B cell (primary cell): Measurements from ENCODE around the gene SIGLEC6. TPM values are rescaled to one million over a fixed set of nuclear protein-coding genes. Genes with fewer than 3 reads are reported as not detected.

Source experiments
- ATAC-seq: fragments of 200-7000 bp; cut with Tn5 transposase; one replicate; pipeline ENCODE4 v1.10.0; 2021; ENCODE audit warnings: low read depth, mild to moderate bottlenecking, moderate number of reproducible peaks, moderate library complexity
- CTCF ChIA-PET: fragments of 350-600 bp; sonication (Branson Sonifier 250); formaldehyde crosslinking; loops from one replicate; lab custom pipeline; 2021; ENCODE audit warnings: antibody characterized with exemption, inconsistent platforms; lab: Charles Lee
- POLR2A ChIA-PET: fragments of 350-600 bp; sonication (Branson Sonifier 250); formaldehyde crosslinking; loops from one replicate; lab custom pipeline; 2021; ENCODE audit warnings: antibody characterized with exemption; lab: Charles Lee
- DNase-seq: peaks from one replicate; pipeline ENCODE4 v3.0.0; 2013
- H2AFZ ChIP-seq: 2 replicates; pipeline ENCODE4 v1.6.1; 2012; ENCODE audit warnings: mild to moderate bottlenecking, low read depth, low read length; ENCODE audit not compliant: insufficient read depth, poor library complexity, severe bottlenecking
- H3K27ac ChIP-seq, 2 donors: 1 replicate in 1 of 2; 2 replicates in 1 of 2; pipeline ENCODE4 v1.5.1; 2012 to 2013; ENCODE audit warnings: low read length in 2 of 2, mild to moderate bottlenecking in 2 of 2, moderate library complexity in 1 of 2
- H3K27me3 ChIP-seq, 4 experiments: fragments of 200-600 bp in 1 of 4; sonication (generic) in 1 of 4; replicated peaks in 1 of 4; 1 replicate in 2 of 4; 2 replicates in 2 of 4; pipeline versions ENCODE4 v1.6.1 to v1.7.0; 2013 to 2016; ENCODE audit warnings: low read length in 3 of 4, mild to moderate bottlenecking in 2 of 4, mixed read lengths in 1 of 4, moderate library complexity in 1 of 4; ENCODE audit not compliant: insufficient read depth in 4 of 4, control insufficient read depth in 3 of 4; ENCODE audit errors: control extremely low read depth in 1 of 4
- H3K36me3 ChIP-seq, 2 experiments: replicated peaks in 1 of 2; 1 replicate in 1 of 2; 2 replicates in 1 of 2; pipeline versions ENCODE4 v1.6.1 to v1.7.1; 2013; ENCODE audit warnings: low read length in 1 of 2; ENCODE audit not compliant: insufficient read depth in 2 of 2, control insufficient read depth in 1 of 2; ENCODE audit errors: control extremely low read depth in 1 of 2, extremely low read depth in 1 of 2
- H3K4me1 ChIP-seq, 2 donors: fragments of 200-600 bp in 1 of 2; sonication (generic) in 1 of 2; 1 replicate in 1 of 2; 2 replicates in 1 of 2; pipeline versions ENCODE4 v1.5.1 to v1.6.1; 2013 to 2017; ENCODE audit warnings: low read length in 2 of 2; ENCODE audit not compliant: control insufficient read depth in 2 of 2, insufficient read depth in 2 of 2
- H3K4me2 ChIP-seq: replicated peaks from 2 replicates; pipeline ENCODE3; 2012; ENCODE audit warnings: mild to moderate bottlenecking, low read depth, low read length; ENCODE audit not compliant: poor library complexity, severe bottlenecking
- H3K4me3 ChIP-seq, 5 experiments: fragments of 200-600 bp in 1 of 5; sonication (generic) in 1 of 5; 1 replicate in 3 of 5; 2 replicates in 2 of 5; pipeline versions ENCODE4 v1.5.1 to v1.7.0; 2011 to 2016; ENCODE audit warnings: low read length in 4 of 5, mild to moderate bottlenecking in 4 of 5, low read depth in 2 of 5, control low read depth in 1 of 5, moderate library complexity in 1 of 5; ENCODE audit not compliant: insufficient read depth in 1 of 5; ENCODE audit errors: control extremely low read depth in 1 of 5, extremely low read depth in 1 of 5
- H3K79me2 ChIP-seq: fragments of 200-600 bp; sonication (generic); one replicate; pipeline ENCODE4 v1.6.0; 2016; ENCODE audit warnings: low read length; ENCODE audit not compliant: control insufficient read depth, insufficient read depth
- H3K9ac ChIP-seq: fragments of 200-600 bp; sonication (generic); 2 replicates; pipeline ENCODE4 v1.6.1; 2017; ENCODE audit warnings: mild to moderate bottlenecking, low read length, moderate library complexity
- H3K9me3 ChIP-seq, 3 donors: one replicate each; pipeline versions ENCODE4 v1.6.1 to v1.7.1; 2013; ENCODE audit warnings: low read length in 2 of 3; ENCODE audit not compliant: control insufficient read depth in 2 of 3, insufficient read depth in 1 of 3; ENCODE audit errors: control extremely low read depth in 1 of 3
- H4K20me1 ChIP-seq: 2 replicates; pipeline ENCODE4 v1.6.0; 2012; ENCODE audit warnings: mild to moderate bottlenecking, low read length; ENCODE audit not compliant: insufficient read depth, control insufficient read depth, poor library complexity, severe bottlenecking
- H3K27ac Mint-ChIP-seq: one replicate; pipeline ENCODE4 v1.8.0; 2021; ENCODE audit warnings: mixed read lengths
- H3K27me3 Mint-ChIP-seq: one replicate; pipeline ENCODE4 v1.8.0; 2021; ENCODE audit warnings: mixed read lengths
- H3K4me1 Mint-ChIP-seq: one replicate; pipeline ENCODE4 v1.8.0; 2021; ENCODE audit warnings: mixed read lengths
- H3K4me3 Mint-ChIP-seq: one replicate; pipeline ENCODE4 v1.8.0; 2021; ENCODE audit warnings: mixed read lengths
- H3K9me3 Mint-ChIP-seq: one replicate; pipeline ENCODE4 v1.8.0; 2022; ENCODE audit warnings: mixed read lengths; ENCODE audit not compliant: insufficient read depth
- CTCF ChIP-seq: fragments of 200-600 bp; IDR thresholded peaks from one replicate; pipeline ENCODE4 v1.8.0; 2022; ENCODE audit warnings: antibody characterized with exemption, mild to moderate bottlenecking
- EZH2 ChIP-seq: IDR thresholded peaks from 2 replicates; pipeline ENCODE4 v1.6.1; 2012; ENCODE audit warnings: borderline replicate concordance, low read depth, mild to moderate bottlenecking, moderate library complexity, low read length; ENCODE audit not compliant: insufficient read depth, poor library complexity, severe bottlenecking
- WGBS: methylation state at CpG from one replicate; pipeline ENCODE4 v1.1.5; 2013; ENCODE audit warnings: missing lambda C conversion rate; ENCODE audit not compliant: insufficient coverage; 5-methylcytosine and 5-hydroxymethylcytosine counted together
- intact Hi-C: fragments of 100-400 bp; cut with micrococcal nuclease; formaldehyde crosslinking; loops from one replicate; pipeline ENCODE4 v1.10.0; 2022
- polyA plus RNA-seq: library from polyadenylated mRNA; depleted of rRNA; stranded (reverse); fragments of >200 nt; gene quantifications from 2 replicates; pipeline ENCODE4 v1.2.3, GENCODE V29; 2012
- total RNA-seq, 2 donors: library from RNA; stranded (reverse); fragments of 120-200 nt in 1 of 2; gene quantifications; 1 replicate in 1 of 2; 2 replicates in 1 of 2; pipeline versions ENCODE4 v1.2.3 to v1.2.4, GENCODE V29; 2013 to 2022

The SIGLEC6 gene
- total and polyA plus RNA-seq, 2 donors (not counting 1 experiment from before 2014, with no cell fraction given), result 21.2 to 35.4 TPM

DNA sequence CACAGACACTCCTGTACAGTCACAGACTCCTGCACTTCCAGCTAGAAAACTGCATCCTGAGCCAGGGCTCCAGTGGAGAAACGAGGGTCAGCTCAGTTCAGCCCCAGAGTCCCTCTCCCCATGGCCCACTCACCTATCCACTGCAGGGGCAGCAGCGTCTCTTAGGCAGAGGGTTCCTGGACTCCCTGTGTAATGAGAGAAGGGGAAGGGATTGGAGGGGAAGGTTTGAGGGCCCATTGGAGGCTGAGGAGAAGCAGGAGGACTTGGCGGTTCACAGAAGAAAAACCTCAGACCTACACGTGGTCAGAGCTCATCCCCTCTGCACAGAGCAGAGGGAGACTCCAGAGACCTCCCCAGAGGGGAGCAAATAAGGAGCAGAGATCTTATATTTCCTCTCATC, 62.3 kb downstream of the SIGLEC6 start:
- ATAC-seq (no peak), DNase-seq (no peak)
- H3K27me3 ChIP-seq, result peaks cover 0 to 8% (median 2%) of the 10 kb centered on the region in 4 experiments
- H3K9me3 ChIP-seq, result no peaks in the 10 kb centered on the region
- H3K4me1 Mint-ChIP-seq, result peaks cover 4% of the 10 kb centered on the region
- no peak overlapping the region for H3K27ac ChIP-seq
- H3K27ac Mint-ChIP-seq, result no peak overlapping the region
- H3K79me2 ChIP-seq, result no peaks in the 10 kb centered on the region
- POLR2A ChIA-PET, result no interaction called here
- H3K9ac ChIP-seq, result no peak overlapping the region
- no peaks in the 10 kb centered on the region for H3K36me3 ChIP-seq
- CTCF ChIA-PET, result interaction anchor here (2.7 to 19.1 kb wide), 2 partner anchors 47 to 189 kb away, joined by 7 to 681 read pairs; no protein-coding TSS in a partner anchor
- H3K4me3 Mint-ChIP-seq, result no peak overlapping the region
- no peaks in the 10 kb centered on the region for H3K9me3 Mint-ChIP-seq
- peaks cover 47% of the 10 kb centered on the region for H3K27me3 Mint-ChIP-seq
- H3K4me1 ChIP-seq, result peaks cover 4 to 5% of the 10 kb centered on the region in 2 donors
- no peaks in the 10 kb centered on the region for H4K20me1 ChIP-seq
- H2AFZ ChIP-seq, result no peak overlapping the region
- TF ChIP-seq CTCF, result no peak
- intact Hi-C loops, result no loop called here
- no CpG with 5 or more reads among the region's 4 CpGs for WGBS
- H3K4me3 ChIP-seq, result no peak overlapping the region
- no peak overlapping the region for H3K4me2 ChIP-seq

DNA sequence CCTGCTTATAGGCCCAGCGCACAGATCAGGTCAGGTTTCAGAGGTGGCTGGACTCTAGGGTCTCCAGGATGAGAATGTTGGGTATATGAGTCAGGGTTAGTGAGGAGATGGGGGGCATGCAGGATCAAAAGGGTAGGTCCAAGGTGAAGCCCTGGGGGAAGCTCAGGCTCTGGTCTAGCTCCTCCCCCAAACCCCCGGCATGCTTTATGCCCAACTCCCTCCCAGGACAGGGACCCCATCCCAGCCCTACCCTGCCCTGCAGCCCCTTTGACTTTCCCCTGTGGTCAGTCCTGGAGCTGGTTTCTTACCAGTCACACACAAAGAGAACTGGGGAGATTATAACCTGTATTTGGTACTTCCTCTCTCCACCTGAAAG, 62.9 kb downstream of the SIGLEC6 start:
- intact Hi-C loops, result no loop called here
- Mint-ChIP-seq H3K27me3 (peaks cover 48% of the 10 kb centered on the region), H3K4me1 (peaks cover 4% of the 10 kb centered on the region), H3K27ac (no peak overlapping the region), H3K4me3 (no peak overlapping the region), H3K9me3 (no peaks in the 10 kb centered on the region)
- ChIA-PET CTCF (interaction anchor here (1.1 to 19.1 kb wide), 3 partner anchors 47 to 190 kb away, joined by 3 to 681 read pairs (median 7); no protein-coding TSS in a partner anchor), POLR2A (no interaction called here)
- H4K20me1 ChIP-seq, result no peaks in the 10 kb centered on the region
- TF ChIP-seq EZH2 (no peak), CTCF (no peak)
- no peaks in the 10 kb centered on the region for H3K79me2 ChIP-seq
- DNase-seq, result no peak
- no peak overlapping the region for H2AFZ ChIP-seq
- H3K27me3 ChIP-seq, result peaks cover 0 to 5% (median 2%) of the 10 kb centered on the region in 4 experiments
- H3K4me1 ChIP-seq, result peaks cover 4 to 5% of the 10 kb centered on the region in 2 donors
- H3K27ac ChIP-seq, result no peak overlapping the region
- H3K36me3 ChIP-seq, result no peaks in the 10 kb centered on the region
- 92% methylated on average over 2 of the region's 2 CpGs for WGBS
- H3K4me3 ChIP-seq, result no peak overlapping the region
- H3K9me3 ChIP-seq, result no peaks in the 10 kb centered on the region
- H3K4me2 ChIP-seq, result no peak overlapping the region
- no peak for ATAC-seq
- no peak overlapping the region for H3K9ac ChIP-seq
